Prostate gland (tissue), 2 donors: ENCODE measurements around the gene CD209. TPM values are rescaled to one million over a fixed set of nuclear protein-coding genes. Genes with fewer than 3 reads are reported as not detected.
"Not testable (repeated sequence)": the region's sequence is repeated elsewhere in the genome, so short reads cannot be mapped to it uniquely, and the experiment has no call there.

Experiments
- DNase-seq: peaks from one replicate; pipeline ENCODE4 v3.0.0-alpha.2; 2019; ENCODE audit warnings: low spot score
- H3K27ac ChIP-seq, 2 donors: fragments of 200-600 bp; sonication (generic); 2 replicates each; pipeline ENCODE4 v1.5.1; 2017 to 2019
- H3K27me3 ChIP-seq: fragments of 200-600 bp; sonication (generic); replicated peaks from 2 replicates; pipeline ENCODE4 v1.5.1; 2019; ENCODE audit not compliant: insufficient read depth
- H3K36me3 ChIP-seq, 2 donors: fragments of 200-600 bp; sonication (generic); 1 replicate in 1 of 2; 2 replicates in 1 of 2; pipeline versions ENCODE4 v1.5.1 to v1.8.1; 2017 to 2019
- H3K4me1 ChIP-seq: fragments of 200-600 bp; sonication (generic); replicated peaks from 2 replicates; pipeline ENCODE4 v1.5.1; 2019
- H3K4me3 ChIP-seq, 2 donors: fragments of 200-600 bp; sonication (generic); 2 replicates each; pipeline ENCODE4 v1.5.1; 2017 to 2019
- H3K9me3 ChIP-seq: fragments of 200-600 bp; sonication (generic); 2 replicates; pipeline ENCODE4 v1.5.1; 2017
- CTCF ChIP-seq, 4 experiments: fragments of 200-600 bp in 2 of 4; fragments of 450-650 bp in 2 of 4; sonication (generic) in 2 of 4; IDR thresholded peaks; 1 replicate in 3 of 4; 2 replicates in 1 of 4; pipeline ENCODE4 v1.5.1; 2016 to 2019; ENCODE audit warnings: antibody characterized with exemption in 4 of 4, mild to moderate bottlenecking in 2 of 4, moderate library complexity in 2 of 4
- POLR2A ChIP-seq: fragments of 450-650 bp; IDR thresholded peaks from one replicate; pipeline ENCODE4 v1.6.1; 2016; ENCODE audit warnings: antibody characterized with exemption, mild to moderate bottlenecking
- POLR2AphosphoS5 ChIP-seq: sonication (generic); formaldehyde crosslinking; IDR thresholded peaks from one replicate; pipeline ENCODE4 v1.6.1; 2017; ENCODE audit warnings: antibody characterized with exemption
- WGBS: methylation state at CpG from one replicate; pipeline ENCODE4 v1.1.5; 2018; 5-methylcytosine and 5-hydroxymethylcytosine counted together
- intact Hi-C: fragments of 100-400 bp; cut with DNase I; formaldehyde crosslinking; loops from one replicate; pipeline ENCODE4 v1.14.2; 2022
- total RNA-seq, 2 donors: library from RNA; depleted of rRNA; stranded (reverse); fragments of >200 nt; gene quantifications; one replicate each; pipeline ENCODE4 v1.1.0, GENCODE V29; 2016

The CD209 gene
- total RNA-seq, 2 donors from 2014 or later, result 0.97 to 1.2 TPM

- WGBS, result 83% methylated on average over 2 of the region's 2 CpGs
- no peak overlapping the region for H3K4me3 ChIP-seq
- no peak for DNase-seq
Observed at GRCh38 chr19:7769171-7769570, 21.8 kb upstream of the CD209 start.

GRCh38 chr19:7767487-7767886 lies 20.2 kb upstream of the CD209 start:
- Histone ChIP-seq H3K27ac (no peak overlapping the region), H3K4me3 (no peak overlapping the region), H3K4me1 (no peaks in the 10 kb centered on the region), H3K27me3 (peaks cover 2% of the 10 kb centered on the region), H3K36me3 (no peaks in the 10 kb centered on the region), H3K9me3 (no peaks in the 10 kb centered on the region)
- no peak for DNase-seq
- intact Hi-C loops, result no loop called here
- TF ChIP-seq POLR2A (no peak), CTCF (IDR thresholded peaks at IDR 0.05) (no peak), POLR2AphosphoS5 (no peak)
- 83% methylated on average over 4 of the region's 4 CpGs for WGBS

More at GRCh38 chr19:7769171-7769570, 21.8 kb upstream of the CD209 start:
- no peaks in the 10 kb centered on the region for H3K9me3 ChIP-seq
- H3K27ac ChIP-seq, result no peak overlapping the region
- no peaks in the 10 kb centered on the region for H3K4me1 ChIP-seq
- no peaks in the 10 kb centered on the region for H3K36me3 ChIP-seq
- peaks cover 2% of the 10 kb centered on the region for H3K27me3 ChIP-seq
- TF ChIP-seq CTCF (IDR thresholded peaks at IDR 0.05) (no peak), POLR2A (no peak), POLR2AphosphoS5 (no peak)
- intact Hi-C loops, result no loop called here

- intact Hi-C loops, result no loop called here
Observed at GRCh38 chr19:7766535-7766934, 19.2 kb upstream of the CD209 start.

GRCh38 chr19:7765043-7765442 lies 17.7 kb upstream of the CD209 start:
- H3K27ac ChIP-seq, intact Hi-C loops, DNase-seq, H3K4me1 ChIP-seq, H3K27me3 ChIP-seq, H3K36me3 ChIP-seq, H3K4me3 ChIP-seq, H3K9me3 ChIP-seq: not testable (repeated sequence)
- WGBS, result 94% methylated on average over 2 of the region's 2 CpGs

More at GRCh38 chr19:7766535-7766934, 19.2 kb upstream of the CD209 start:
- WGBS, result 58% methylated on average over 11 of the region's 11 CpGs
- Histone ChIP-seq H3K27ac (no peak overlapping the region), H3K36me3 (no peaks in the 10 kb centered on the region), H3K27me3 (peaks cover 2% of the 10 kb centered on the region), H3K4me3 (no peak overlapping the region), H3K4me1 (no peaks in the 10 kb centered on the region), H3K9me3 (no peaks in the 10 kb centered on the region)
- no peak for DNase-seq
- TF ChIP-seq CTCF (IDR thresholded peaks at IDR 0.05) (no peak), POLR2AphosphoS5 (no peak), POLR2A (no peak)

- H3K27ac ChIP-seq, DNase-seq, H3K4me1 ChIP-seq, H3K27me3 ChIP-seq, H3K36me3 ChIP-seq, H3K4me3 ChIP-seq, intact Hi-C loops, H3K9me3 ChIP-seq: not testable (repeated sequence)
- WGBS, result 43% methylated on average over 3 of the region's 3 CpGs
Observed at GRCh38 chr19:7764157-7764556, 16.8 kb upstream of the CD209 start.

- Histone ChIP-seq H3K9me3 (no peaks in the 10 kb centered on the region), H3K27ac (no peak overlapping the region), H3K4me1 (no peaks in the 10 kb centered on the region), H3K4me3 (no peak overlapping the region), H3K36me3 (no peaks in the 10 kb centered on the region), H3K27me3 (peaks cover 2% of the 10 kb centered on the region)
- WGBS, result 14% methylated on average over 1 of the region's 1 CpG
- no peak for DNase-seq
- intact Hi-C loops, result no loop called here
- no peak for TF ChIP-seq POLR2AphosphoS5
- no peak for TF ChIP-seq POLR2A
- no peak for TF ChIP-seq CTCF (IDR thresholded peaks at IDR 0.05)
Observed at GRCh38 chr19:7763696-7764095, 16.4 kb upstream of the CD209 start.
